NT2/D1 (cell line): ENCODE data around the gene EML6.

Experiments
- DNase-seq: peaks from one replicate; pipeline ENCODE4 v3.0.0-alpha.2; 2011; ENCODE audit warnings: low read depth, low spot score
- H3K27me3 ChIP-seq: 2 replicates; pipeline ENCODE4 v1.6.0; 2011; ENCODE audit warnings: mild to moderate bottlenecking; ENCODE audit not compliant: insufficient read length, insufficient read depth
- H3K36me3 ChIP-seq: 2 replicates; pipeline ENCODE4 v1.6.1; 2011; ENCODE audit warnings: mild to moderate bottlenecking, low read length, mixed read lengths; ENCODE audit not compliant: insufficient read depth, insufficient read length
- H3K4me1 ChIP-seq: 2 replicates; pipeline ENCODE4 v1.5.1; 2011; ENCODE audit not compliant: insufficient read depth, insufficient read length
- H3K4me3 ChIP-seq: 2 replicates; pipeline ENCODE4 v1.5.1; 2011; ENCODE audit warnings: low read depth; ENCODE audit not compliant: insufficient read length
- H3K9ac ChIP-seq: 2 replicates; pipeline ENCODE4 v1.6.0; 2011; ENCODE audit warnings: low read depth; ENCODE audit not compliant: insufficient read length
- H3K9me3 ChIP-seq: 2 replicates; pipeline ENCODE4 v1.5.1; 2011; ENCODE audit warnings: mild to moderate bottlenecking, low read length; ENCODE audit not compliant: insufficient read depth
- SUZ12 ChIP-seq: IDR thresholded peaks from 2 replicates; pipeline ENCODE4 v1.6.1; 2011; ENCODE audit not compliant: insufficient read length, insufficient read depth; ENCODE audit errors: extremely low read depth
- YY1 ChIP-seq: IDR thresholded peaks from 2 replicates; pipeline ENCODE4 v1.6.1; 2011; ENCODE audit not compliant: insufficient read length, insufficient read depth
- ZNF274 ChIP-seq: IDR thresholded peaks from 2 replicates; pipeline ENCODE4 v1.6.1; 2011; ENCODE audit warnings: mild to moderate bottlenecking, low read depth, low read length

Gene EML6

DNA sequence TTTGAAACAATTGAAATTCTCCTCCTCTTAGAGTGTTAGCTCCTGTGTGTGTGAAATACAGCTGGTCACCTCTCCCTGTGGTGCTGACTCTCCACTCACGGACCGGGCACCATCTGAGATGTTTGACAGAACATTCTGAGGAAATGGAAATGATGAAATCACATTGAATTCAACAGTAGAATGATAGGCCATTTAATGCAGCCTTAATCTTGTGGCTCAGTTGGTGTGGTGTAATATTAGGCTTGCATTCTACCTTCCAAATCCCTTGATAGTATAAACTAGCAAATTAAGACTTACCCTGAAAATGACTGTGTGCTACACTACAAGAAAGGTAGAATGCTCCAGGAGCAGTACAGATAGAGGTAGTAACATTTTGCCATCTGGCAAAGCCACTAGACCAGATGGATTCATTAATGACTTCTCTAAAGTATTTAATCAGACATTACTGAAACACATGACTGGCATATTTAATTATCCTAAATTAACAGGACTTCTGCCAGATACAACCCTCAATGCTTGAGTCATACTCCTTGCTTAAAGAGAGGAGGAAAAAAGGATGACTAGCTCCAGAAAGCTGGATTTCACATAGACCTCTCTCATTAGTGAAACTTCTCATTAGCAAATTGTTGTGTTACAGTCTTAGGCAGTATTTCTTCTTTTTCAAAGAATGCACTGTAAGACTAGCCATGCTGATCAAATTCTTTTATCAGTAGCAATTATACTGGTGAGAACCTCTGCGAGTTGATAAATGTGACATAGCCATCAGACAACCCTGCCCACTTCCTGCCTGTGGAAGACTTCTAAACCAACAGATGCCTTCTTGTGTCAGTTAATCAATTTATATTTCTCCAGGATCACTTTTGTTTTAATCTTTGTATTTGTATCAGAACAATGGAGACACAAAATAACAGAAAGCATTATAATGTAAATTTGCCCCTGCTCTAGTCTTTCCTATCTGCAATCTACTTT, 80.6 kb downstream of the EML6 start:
- no peaks in the 10 kb centered on the region for H3K4me1 ChIP-seq
- H3K9me3 ChIP-seq, result peaks cover 5% of the 10 kb centered on the region; the same call in 1 of the 2 replicates
- H3K9ac ChIP-seq, result no peak overlapping the region
- no peak for DNase-seq
- H3K4me3 ChIP-seq, result no peak overlapping the region
- H3K27me3 ChIP-seq, result no peaks in the 10 kb centered on the region
- TF ChIP-seq ZNF274 (no peak), YY1 (no peak), SUZ12 (no peak)
- no peaks in the 10 kb centered on the region for H3K36me3 ChIP-seq

DNA sequence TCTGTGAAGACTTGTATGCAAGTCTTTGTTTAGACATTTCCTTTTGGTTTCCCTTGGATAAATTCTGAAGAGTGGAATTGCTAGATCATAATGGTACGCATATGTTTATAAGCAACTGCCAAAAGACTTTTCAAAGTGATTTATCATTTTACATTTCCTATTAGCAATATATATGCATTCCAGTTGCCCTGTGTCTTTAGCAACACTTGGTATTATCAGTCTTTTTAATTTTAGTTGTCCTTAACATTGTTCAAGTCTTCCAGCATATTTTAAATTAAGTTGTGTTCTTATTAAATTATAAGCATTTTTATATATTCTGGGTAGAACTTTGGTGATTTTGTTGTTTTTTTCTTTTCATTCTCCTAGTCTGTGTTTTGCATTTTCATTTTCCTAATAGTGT, 81.8 kb downstream of the EML6 start:
- H3K9me3 ChIP-seq, result peaks cover 5% of the 10 kb centered on the region; the same call in 1 of the 2 replicates
- H3K27me3 ChIP-seq, result no peaks in the 10 kb centered on the region
- H3K36me3 ChIP-seq, result no peaks in the 10 kb centered on the region
- no peak overlapping the region for H3K9ac ChIP-seq
- no peak for DNase-seq
- no peak for TF ChIP-seq ZNF274
- TF ChIP-seq YY1, result no peak
- no peak for TF ChIP-seq SUZ12
- no peak overlapping the region for H3K4me3 ChIP-seq
- no peaks in the 10 kb centered on the region for H3K4me1 ChIP-seq

DNA sequence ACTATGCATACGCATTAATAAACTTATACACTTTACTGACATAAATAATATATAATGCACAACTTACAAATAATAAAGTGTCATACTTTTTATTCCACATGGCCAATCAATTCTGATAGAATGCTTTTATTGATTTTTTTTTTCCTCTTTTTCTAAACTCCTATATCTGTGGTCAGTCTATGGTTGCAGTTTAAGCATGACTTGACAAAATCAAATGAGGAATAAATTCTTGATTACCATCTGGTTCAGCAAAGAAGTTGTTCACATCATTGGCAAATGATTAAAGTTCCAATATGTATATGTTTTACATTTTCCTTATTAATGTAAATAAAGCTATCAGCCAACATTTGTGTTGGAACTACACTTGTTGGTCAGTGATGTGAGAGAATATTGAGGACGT, 83.5 kb downstream of the EML6 start:
- no peak for TF ChIP-seq ZNF274
- no peak for TF ChIP-seq SUZ12
- TF ChIP-seq YY1, result no peak
- H3K9me3 ChIP-seq, result peaks cover 5% of the 10 kb centered on the region; the same call in 1 of the 2 replicates
- DNase-seq, result no peak

DNA sequence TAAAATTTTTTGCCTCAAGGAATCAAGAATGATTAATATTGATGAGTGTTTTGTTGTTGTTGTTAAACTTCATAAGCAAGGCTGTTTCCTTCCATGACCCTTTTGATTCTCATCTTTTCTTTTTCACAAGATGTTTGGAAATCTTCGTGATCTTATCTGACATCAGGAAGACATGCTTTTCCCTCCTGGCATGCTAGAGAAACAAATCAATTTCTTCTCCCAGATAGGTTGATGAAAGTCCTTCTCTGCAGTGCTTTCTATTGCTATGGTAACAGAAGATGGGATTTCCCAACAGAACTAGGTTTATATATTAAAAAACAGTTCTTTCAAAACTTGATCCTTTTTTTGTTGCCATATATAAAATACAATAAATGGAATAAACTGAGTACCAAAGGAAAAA, 85.2 kb downstream of the EML6 start:
- H3K27me3 ChIP-seq, result no peaks in the 10 kb centered on the region
- H3K36me3 ChIP-seq, result no peaks in the 10 kb centered on the region
- no peaks in the 10 kb centered on the region for H3K4me1 ChIP-seq
- peaks cover 5% of the 10 kb centered on the region; the same call in 1 of the 2 replicates for H3K9me3 ChIP-seq
- no peak for DNase-seq
- no peak for TF ChIP-seq SUZ12
- no peak overlapping the region for H3K9ac ChIP-seq
- no peak overlapping the region for H3K4me3 ChIP-seq

More for the DNA sequence above, 83.5 kb downstream of the EML6 start:
- no peaks in the 10 kb centered on the region for H3K27me3 ChIP-seq
- no peaks in the 10 kb centered on the region for H3K36me3 ChIP-seq
- H3K9ac ChIP-seq, result no peak overlapping the region
- H3K4me3 ChIP-seq, result no peak overlapping the region
- H3K4me1 ChIP-seq, result no peaks in the 10 kb centered on the region

DNA sequence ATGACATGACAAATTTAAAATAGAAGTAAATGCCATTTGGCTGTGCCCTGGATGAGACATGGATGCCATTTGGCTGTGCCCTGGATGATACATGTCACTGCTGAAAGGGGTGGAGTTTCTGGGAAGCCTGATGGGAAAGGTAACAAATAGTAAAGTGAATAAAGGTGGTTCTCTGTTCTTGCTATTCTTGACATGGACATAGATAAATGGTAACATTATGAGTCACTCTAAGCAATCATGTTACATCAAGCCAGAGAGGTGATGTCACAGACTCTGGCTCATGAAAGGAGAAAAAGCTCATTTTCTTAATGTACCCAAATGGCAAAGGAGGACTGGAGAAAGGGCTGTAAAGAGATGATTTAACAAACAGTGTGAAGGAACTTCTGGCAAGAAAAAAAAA, 86.4 kb downstream of the EML6 start:
- H3K36me3 ChIP-seq, result no peaks in the 10 kb centered on the region

DNA sequence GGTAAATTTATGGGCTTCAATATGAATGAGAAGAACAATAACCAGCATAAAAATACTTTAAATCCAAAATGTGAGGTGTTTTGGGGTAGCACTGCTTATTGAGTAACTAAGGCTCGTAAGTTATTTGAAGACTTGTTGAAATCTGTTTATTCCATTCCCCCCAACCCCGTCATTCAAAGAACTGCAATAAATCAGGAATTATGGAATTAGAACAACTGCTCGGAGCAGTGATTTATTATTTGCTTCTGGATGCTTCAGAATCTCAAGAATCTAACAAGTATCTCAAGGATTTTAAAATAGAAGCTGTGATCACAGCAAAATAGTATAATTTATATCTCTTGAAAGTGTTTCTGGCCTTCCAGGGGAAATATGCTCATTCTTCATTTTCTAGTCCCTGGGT, 86.8 kb downstream of the EML6 start:
- no peak for DNase-seq

More for the DNA sequence above, 86.4 kb downstream of the EML6 start:
- Histone ChIP-seq H3K27me3 (no peaks in the 10 kb centered on the region), H3K4me3 (no peak overlapping the region), H3K4me1 (no peaks in the 10 kb centered on the region), H3K9ac (no peak overlapping the region), H3K9me3 (peaks cover 5% of the 10 kb centered on the region; the same call in 1 of the 2 replicates)
- no peak for TF ChIP-seq SUZ12
- TF ChIP-seq YY1, result no peak
- no peak for TF ChIP-seq ZNF274
- DNase-seq, result no peak

DNA sequence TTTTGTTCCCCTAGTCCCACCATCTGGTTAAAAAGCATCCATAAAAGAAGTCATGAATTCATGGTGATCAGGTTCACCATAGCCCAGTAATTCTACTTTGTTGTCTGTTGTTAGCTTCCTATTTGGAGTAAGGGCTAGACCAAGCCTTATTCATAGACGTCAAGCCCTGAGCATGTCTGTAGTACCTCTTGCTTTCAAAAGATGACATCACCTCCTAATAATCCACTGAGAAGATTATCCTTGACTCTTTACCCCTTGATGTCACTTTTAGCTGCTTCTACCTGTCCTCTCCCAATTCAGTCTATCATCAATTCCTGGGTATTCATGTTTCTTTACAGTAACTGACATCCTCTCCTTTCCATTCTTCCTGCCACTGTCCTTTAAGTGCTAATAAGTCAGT, 90.1 kb downstream of the EML6 start:
- no peaks in the 10 kb centered on the region for H3K9me3 ChIP-seq
- H3K9ac ChIP-seq, result no peak overlapping the region
- no peaks in the 10 kb centered on the region for H3K36me3 ChIP-seq
- no peaks in the 10 kb centered on the region for H3K4me1 ChIP-seq
- no peak overlapping the region for H3K4me3 ChIP-seq
- no peak for DNase-seq
- no peaks in the 10 kb centered on the region for H3K27me3 ChIP-seq
- TF ChIP-seq YY1, result no peak
- TF ChIP-seq ZNF274, result no peak
- TF ChIP-seq SUZ12, result no peak

More for the DNA sequence above, 86.8 kb downstream of the EML6 start:
- no peak overlapping the region for H3K4me3 ChIP-seq
- H3K4me1 ChIP-seq, result no peaks in the 10 kb centered on the region
- no peak overlapping the region for H3K9ac ChIP-seq
- H3K27me3 ChIP-seq, result no peaks in the 10 kb centered on the region
- no peaks in the 10 kb centered on the region for H3K36me3 ChIP-seq
- peaks cover 1% of the 10 kb centered on the region; the same call in 1 of the 2 replicates for H3K9me3 ChIP-seq
- TF ChIP-seq SUZ12 (no peak), YY1 (no peak), ZNF274 (no peak)
